ENCODE measurements around the gene MADCAM1.
"Not testable (repeated sequence)": the region's sequence is repeated elsewhere in the genome, so short reads cannot be mapped to it uniquely, and the experiment has no call there.

Gene MADCAM1

DNA sequence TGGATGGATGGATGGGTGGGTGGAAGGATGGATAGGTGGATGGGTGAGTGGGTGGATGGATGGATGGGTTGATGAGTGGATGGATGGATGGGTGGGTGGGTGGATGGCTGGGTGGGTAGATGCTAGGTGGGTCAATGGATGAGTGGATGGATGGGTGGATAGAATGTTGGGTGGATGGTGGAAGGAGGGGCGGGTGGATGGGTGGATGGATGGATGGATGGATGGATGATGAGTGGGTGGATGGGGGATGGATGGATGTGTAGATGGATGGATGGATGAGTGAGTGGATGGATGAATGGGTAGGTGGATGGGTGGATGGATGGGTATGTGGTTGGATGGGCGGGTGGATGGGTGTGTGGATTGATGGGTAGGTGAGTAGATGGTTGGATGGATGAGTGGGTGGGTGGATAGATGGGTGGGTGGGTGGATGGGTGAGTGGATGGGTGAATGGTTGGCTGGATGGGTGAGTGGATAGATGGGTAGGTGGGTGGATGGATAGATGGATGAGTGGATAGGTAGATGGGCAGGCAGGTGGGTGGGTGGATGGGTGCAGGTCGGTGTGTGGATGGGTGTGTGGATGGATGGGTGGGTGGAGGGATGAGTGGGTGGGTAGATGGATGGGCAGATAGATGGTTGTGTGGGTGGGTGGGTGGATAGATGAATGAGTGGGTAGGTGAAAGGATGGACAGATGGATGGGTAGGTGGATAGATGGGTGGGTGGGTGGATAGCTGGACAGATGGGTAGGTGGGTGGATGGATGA, 31.1 kb upstream of the MADCAM1 start:
- DNase-seq (ENCODE audit: low read depth in 2 of 2): no peak

DNA sequence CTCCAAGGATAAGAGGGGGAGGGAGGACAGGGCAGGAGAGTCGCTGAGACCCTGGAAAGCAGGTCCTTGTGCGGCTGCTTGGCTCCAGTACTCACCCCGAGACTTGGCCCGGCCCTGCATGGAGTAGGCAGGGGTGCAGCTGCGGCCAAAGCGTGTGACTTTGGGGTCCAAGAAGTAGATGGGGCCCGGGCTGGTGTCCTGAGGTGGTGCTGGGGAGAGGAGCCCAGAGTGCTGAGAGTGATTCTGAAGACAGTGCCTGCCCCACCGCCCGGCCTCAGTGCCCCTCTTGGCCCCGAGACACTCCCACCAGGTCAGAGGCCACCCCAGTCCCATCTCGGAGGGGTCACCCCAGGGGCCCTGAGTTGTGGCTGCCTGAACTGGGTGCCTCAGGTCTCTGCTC, 28.7 kb upstream of the MADCAM1 start:
- no peak for DNase-seq (ENCODE audit: low read depth in 2 of 2)

DNA sequence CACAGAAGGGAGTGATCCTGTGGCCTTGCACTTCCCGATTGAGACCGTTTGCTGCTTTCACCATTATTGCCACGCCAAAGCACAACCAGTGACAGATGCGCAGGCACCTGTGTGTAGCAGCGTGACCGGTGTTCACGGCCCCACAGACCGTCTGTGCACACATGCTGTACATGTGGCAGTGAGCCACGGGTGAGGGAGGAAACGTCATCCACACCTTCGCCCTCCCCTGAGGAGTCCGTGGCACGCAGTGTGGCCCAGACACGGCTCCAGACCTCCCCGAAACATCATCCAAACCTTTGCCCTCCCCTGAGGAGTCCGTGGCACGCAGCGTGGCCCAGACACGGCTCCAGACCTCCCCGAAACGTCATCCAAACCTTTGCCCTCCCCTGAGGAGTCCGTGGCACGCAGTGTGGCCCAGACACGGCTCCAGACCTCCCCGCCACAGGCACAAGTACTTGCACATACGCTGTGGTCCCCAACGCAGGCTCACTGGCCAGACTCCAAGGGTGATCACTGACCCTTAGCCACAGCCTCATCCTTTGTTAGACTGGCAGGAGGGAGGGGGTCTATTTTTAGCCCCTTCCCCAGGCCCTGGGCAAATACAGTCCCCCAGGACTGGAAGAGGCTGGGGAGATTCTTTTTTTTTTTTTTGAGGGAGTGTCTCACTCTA, 27.6 kb upstream of the MADCAM1 start:
- DNase-seq (ENCODE audit: low read depth in 2 of 2): no peak

DNA sequence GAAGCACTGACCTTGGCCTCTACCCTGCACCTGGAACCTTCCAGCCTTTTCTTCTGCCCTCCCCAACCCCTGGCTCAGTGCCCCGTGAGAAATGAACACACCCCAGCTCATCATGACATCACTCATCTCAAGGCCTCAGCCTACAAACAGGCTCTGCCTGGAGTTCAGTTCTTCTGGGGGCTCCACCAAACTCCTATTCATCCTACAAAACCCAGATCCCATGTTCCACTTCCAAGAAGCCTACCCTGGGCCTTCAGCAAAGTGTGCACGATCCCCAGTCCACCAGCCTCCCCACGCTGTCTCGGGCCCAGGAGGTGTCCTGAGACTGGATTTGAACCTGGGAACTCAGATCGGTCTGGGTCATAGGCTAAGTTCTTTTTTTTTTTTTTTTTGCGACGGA, 26.5 kb upstream of the MADCAM1 start:
- DNase-seq (ENCODE audit: low read depth in 2 of 2): no peak

DNA sequence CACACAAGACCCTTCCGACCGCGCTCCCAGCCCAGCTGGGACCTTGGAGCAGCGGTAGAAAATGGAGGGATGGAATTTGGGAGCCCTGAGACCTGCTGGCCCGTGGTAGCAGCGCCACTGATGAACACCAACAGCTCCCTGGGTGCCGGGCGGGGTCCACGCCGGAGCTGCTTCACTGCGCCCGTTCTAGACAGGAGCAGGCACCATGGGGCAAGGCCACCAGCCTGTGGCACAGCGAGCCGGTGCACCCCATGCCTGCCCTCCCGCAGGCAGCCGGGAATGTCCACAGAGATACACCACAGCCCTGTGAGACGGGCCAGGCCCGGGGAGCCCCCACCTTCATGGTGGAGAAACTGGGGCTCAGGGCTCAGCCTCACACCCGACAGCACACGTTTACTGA, 25.6 kb upstream of the MADCAM1 start:
- DNase-seq (ENCODE audit: low read depth in 2 of 2): no peak

DNA sequence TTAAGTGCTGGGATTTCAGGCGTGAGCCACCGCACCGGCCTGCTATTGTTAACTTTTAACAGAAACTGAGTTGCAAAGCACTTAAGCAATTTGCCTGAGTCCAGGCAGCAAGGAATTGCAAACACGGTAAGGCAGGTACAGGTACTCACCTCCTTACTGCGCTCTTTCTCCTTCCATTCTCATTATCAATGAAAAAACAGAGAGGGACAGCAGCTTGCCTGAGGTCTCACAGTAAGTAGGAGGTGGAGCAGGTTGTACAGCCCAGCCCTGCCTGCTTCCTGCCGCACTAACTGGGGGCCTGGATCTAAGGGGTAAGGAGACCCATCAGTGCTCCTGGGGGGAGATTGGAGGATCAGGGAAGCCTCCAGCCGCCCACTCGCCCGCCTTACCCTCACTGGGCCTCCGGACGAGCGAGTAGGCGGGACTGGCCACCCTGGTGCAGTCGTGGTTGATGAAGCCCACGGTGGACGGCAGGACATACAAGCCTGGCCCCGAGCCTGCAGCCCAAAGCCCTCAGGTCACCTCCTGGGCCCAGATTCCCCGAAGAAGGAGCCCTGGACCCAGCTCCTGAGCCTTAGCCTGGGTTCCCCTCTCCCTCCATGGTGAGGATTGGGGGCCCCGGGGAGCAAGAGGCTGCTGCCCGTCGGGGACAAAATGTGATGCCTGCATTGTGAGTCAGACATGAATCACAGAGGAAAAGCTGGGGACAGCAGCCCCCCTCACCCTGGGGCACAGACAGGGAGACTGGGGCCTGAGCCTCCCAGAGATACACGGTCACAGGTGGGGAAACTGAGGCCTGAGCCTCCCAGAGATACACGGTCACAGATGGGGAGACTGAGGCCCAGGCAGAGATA, 24.1 kb upstream of the MADCAM1 start:
- DNase-seq (ENCODE audit: low read depth in 2 of 2): no peak

DNA sequence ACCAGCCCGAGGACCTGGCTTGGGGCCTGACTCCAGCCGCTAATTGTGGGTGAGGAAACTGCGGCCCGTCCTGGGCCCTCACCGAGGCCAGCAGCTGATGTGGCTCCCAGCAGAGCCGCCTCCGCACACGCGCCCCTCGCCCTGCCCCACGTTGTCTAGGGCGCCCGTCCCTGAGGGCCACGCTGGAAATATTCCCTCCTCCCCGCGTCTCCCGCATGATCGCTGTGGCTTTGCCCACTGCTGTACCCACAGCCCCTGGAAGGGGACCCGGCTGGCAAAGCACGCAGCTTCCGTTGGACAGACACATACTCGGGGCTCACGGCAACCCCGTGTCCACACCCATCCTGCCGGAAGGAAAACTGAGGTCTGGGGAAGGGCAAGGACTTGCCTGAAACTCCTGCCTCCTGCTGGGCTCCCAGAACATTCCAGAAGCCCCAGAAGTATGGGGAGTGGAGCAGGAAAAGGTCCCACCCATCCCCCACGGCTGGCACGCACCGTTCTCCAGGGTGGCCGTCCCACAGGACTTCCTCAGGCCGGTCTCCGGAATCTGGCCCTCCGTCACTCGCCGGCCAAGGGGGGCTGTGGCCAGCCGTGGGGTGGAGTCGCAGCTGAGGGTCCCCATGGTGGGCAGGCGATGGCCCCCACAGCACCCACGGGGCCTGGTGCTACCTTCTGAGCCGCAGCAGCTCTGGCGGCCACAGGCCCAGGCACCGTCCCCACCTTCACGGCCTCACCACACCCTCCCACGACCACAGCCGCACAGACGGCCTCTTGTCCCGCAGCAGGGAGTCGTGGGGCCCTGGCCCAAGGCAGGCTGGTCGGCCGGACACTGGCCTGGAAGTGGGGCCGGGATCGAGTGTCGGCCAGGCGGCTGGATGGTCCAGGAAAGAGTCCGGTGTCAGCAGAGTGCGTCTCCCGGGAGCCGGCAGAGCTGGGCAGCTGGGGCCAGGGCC, 21.9 kb upstream of the MADCAM1 start:
- DNase-seq (ENCODE audit: low read depth in 2 of 2): no peak

DNA sequence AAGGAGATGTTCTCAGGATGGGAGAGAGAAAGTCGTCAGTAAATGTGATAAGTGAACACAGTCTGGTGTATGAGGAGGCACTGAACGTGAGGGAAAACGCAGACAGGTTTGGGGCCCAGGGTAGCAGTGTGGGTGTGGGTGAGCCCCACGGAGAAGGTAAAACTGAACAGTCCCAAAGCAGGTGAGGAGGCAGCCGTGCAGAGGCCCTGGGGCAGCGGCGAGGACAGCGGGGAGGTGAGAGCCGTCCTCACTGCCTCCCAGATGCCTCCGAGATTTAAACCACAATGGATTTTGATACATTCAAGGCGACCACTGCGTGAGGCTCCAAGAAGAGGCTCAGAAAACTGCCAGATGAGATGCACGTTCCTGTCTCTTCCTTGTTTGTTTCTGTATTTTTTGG, 20.9 kb upstream of the MADCAM1 start:
- DNase-seq (ENCODE audit: low read depth in 2 of 2): no peak

DNA sequence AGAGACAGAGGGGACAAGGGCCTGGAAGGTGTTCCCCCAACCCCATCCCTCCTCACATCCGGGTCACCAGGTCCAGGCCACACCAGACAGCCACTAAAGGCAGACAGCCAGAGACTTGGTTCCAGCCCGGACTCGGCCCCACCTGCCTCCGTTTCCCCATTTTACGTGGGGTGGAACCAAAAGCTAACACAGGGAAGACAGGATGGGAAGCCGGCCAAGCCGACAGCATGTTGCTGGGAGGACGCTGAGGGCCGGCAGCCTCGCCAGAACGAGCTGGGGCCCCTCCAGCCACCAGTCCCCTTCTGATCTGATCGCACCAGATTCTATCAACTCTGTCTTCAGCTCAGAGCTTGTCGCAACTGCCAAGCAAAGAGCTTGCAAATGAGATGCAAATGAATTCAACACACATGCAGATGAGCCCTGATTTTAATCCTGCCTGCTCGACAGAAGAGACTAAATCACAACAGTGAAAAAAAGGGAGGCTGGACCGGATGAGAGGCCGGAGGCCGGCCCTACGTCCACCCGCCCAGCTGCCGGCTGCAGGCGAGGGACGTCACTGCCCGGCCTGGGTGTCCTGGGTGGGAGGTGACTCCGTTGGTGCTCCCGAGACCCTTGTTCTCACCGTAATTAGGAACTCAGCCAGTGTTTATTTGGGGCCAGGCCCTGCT, 17.9 kb upstream of the MADCAM1 start:
- DNase-seq (ENCODE audit: low read depth in 2 of 2): no peak

DNA sequence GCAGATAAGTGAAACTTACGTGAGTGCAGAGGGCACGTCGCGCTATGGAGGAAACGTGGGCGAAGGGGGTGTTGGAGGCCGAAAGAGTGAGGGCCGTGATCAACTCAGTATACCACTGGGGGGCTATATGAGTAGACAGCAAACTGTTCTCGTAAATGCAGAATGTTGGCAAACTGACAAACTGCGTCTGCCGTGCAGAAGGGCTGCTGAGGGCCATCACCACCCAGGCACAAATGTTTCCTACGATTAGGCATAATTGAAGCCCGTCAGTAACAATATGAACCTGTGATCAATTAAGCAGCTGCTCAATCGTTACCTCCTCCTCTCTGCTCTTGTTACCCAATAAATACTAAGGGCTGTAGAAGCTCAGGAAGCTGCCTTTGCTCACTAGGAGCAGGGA, 17.3 kb upstream of the MADCAM1 start:
- no peak for DNase-seq (ENCODE audit: low read depth in 2 of 2)

DNA sequence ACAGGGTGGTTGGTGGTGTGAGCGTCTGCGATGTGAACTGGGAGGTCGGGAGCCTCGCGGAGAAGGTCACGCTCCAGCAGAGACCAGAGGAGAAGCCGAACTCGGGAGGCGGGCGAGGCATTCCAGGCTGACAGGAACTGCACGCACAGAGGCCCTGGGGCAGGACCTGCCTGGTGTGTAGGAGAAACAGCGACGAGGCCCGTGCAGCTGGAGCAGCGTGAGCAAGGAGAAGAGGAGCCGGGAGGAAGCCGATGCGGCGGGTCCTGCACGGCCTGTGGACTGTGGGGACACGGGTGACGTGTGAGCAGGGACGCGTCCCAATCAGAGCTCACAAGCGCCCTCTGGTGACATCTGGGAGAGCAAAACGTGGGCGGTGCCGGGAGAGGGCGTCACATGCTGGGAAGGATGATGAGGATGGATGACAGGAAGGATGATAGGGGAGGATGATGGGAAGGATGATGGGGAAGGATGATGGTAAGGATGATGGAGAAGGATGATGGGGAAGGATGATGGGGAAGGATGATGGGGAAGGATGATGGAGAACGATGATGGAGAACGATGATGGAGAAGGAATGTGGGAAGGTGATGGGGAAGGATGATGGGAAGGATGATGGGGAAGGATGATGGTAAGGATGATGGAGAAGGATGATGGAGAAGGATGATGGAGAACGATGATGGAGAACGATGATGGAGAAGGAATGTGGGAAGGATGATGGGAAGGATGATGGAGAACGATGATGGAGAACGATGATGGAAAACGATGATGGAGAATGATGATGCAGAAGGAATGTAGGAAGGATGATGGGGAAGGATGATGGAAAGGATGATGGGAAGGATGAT, 16.1 kb upstream of the MADCAM1 start:
- DNase-seq (ENCODE audit: low read depth in 2 of 2): no peak

DNA sequence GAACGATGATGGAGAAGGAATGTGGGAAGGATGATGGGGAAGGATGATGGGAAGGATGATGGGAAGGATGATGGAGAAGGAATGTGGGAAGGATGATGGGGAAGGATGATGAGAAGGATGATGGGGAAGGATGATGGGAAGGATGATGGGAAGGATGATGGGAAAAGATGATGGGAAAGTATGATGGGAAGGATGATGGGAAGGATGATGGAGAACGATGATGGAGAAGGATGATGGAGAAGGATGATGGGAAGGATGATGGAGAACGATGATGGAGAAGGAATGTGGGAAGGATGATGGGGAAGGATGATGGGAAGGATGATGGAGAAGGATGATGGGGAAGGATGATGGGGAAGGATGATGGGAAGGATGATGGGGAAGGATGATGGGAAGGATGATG, 15.2 kb upstream of the MADCAM1 start:
- not testable (repeated sequence) for DNase-seq (ENCODE audit: low read depth in 2 of 2)

DNA sequence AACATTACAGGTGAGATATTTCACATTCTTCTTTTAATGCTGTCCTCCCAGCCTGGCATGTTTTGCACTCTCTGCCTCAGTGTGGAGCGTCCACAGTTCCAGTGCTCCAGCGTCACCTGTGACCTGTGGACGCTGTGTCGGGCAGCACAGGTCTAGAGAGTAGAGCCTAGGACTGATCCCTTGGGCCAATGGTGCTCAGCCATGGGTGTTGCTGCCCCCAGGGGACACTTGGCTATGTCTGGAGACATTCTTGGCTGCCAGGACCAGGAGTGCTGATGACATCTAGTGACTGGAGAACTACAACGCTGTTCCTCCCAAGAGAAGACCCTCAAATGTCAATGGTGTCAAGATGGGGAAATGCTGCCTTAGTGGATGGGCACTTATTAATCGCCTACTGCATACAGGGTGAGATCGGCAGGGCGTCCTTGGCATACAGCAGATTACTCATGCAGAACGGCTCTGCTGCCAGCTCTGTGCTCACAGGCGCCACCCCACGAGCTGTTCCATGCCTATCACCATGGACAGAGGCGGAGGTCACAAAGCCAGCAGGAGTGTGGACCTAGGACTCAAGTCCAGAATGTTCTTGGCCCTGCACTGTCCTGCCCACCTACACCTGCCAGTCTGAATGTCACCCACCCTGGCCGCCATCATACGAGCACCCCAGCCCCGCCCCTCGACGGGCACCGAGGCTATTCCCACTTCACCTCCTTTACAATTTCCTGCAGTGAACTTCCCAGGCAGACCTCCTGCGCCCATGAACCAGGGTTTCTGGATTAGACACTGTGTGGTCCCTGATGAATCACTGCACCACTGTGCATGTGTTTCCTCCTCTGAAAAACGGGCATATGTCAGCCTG, 13.9 kb upstream of the MADCAM1 start:
- DNase-seq (ENCODE audit: low read depth in 2 of 2): no peak

DNA sequence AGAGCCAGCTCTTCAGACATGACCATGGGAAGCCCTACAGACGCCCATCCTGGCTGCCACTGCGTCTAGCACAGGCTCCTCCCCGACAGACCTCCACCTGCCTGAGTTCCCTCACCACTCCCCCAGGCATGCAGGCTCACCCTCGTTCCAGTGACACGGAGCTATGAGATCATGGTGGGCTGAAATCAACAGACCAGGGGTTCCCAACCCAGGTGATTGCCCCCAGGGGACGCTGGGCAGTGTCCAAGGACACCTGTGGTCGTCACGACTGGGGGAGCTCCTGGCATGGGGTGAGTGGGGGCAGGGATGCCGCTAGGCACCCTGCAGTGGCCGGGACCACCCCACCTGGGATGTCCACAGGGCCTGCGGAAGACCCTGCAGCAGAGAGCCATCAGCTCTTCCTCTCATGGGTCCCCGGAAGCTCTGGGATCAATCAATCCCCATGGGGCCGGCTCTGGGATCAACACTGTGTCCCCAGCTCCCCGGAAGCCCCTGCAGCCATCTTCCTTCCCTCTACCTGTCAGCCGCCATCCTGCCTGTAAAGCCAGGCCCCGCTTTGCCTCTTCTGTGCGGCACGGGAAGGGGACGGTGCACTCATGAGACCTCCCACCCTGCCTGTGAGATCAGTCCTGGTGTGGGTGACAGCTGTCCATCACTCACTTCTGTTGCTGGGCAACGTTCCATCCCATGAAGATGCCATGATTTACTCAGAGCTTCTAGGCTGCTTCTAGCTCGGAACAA, 12.8 kb upstream of the MADCAM1 start:
- no peak for DNase-seq (ENCODE audit: low read depth in 2 of 2)

DNA sequence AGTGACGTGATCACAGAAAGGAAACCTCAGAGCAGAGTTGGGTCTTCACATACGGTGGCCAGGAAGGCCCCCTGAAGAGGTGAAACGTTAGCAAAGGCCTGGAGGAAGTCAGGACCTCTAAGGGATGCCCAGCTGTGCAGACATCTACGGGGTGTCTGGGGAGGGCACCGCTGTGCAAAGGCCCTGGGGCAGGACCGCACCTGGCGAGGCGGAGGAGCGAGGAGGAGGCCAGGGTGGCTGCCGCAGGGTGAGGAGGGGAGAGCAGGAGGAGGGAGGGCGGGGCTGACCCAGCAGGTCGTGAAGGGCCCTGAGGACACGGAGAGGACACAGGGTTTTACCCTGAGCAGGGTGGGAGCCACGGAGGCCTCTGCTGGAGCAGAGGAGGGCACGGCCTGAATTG, 11.8 kb upstream of the MADCAM1 start:
- no peak for DNase-seq (ENCODE audit: low read depth in 2 of 2)

DNA sequence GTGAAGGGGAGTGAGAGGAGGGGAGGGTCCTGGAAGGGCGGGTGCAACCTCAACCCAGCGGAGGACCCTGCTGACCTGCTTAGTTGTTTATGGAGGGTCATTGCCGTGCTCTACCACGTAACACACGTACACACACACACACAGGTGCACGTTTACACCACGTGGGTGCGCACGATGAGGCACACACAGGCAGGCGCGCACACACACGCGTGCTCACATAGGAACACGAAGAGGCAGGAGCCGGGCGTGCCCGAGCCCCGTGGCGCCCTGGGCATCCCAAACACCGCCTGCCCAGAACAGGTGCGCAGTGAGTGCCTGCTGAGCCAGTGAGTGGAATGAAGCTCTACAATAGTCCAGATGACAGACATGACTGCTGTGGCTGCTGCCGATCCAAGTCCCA, 11.2 kb upstream of the MADCAM1 start:
- DNase-seq (ENCODE audit: low read depth in 2 of 2): no peak

DNA sequence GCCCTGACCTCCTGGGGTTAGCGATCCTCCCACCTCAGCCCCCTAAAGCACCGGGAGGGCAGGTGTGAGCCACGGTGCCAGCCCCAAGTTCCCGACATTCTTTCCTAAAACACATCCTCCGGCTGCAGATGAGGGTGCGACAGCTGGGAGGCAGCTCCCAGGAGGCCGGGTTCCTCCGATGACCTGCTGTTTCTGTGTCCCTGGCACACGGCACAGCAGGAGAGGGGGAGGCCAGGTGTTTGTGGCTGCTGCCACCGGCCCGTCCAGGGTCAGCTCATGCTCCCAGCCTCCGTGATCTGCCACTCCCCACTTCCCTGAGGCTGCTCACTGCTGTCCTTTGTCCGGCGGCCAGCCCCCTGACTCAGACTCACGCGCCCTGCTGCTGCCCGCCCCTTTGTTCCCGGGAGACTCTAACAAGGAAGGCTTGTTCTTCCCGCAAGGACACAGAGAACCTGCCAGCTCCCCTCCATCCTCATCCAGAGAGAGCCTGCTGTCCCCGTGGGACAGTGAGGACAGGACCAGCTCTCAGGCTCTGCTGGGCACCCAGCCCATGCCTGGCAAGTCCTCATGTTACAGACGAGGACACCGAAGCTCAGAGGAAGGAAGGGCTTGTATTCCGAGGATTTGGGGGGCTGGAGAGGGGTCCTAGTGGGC, 10.6 kb upstream of the MADCAM1 start:
- no peak for DNase-seq (ENCODE audit: low read depth in 2 of 2)
